A673 (cell line): ENCODE measurements around the gene EIPR1. TPM values are rescaled to one million over a fixed set of nuclear protein-coding genes. Genes with fewer than 3 reads are reported as not detected.

ENCODE experiments used
- BruUV-seq: library from RNA; stranded (reverse); fragments of 400-500 nt; replicated peaks from 2 replicates; lab custom pipeline; 2021; lab: Mats Ljungman, UMichigan
- CTCF ChIA-PET: fragments of 300-600 bp; sonication (Branson Sonifier 250); formaldehyde crosslinking; loops from one replicate; lab custom pipeline; 2022; ENCODE audit warnings: antibody characterized with exemption; lab: Charles Lee
- POLR2A ChIA-PET: fragments of 300-600 bp; sonication (Branson Sonifier 250); formaldehyde crosslinking; loops from one replicate; lab custom pipeline; 2022; ENCODE audit warnings: antibody characterized with exemption; ENCODE audit not compliant: low non-redundant PET; lab: Charles Lee
- DNase-seq: peaks from one replicate; pipeline ENCODE4 v3.0.0-alpha.2; 2015; ENCODE audit warnings: low spot score
- H3K27ac ChIP-seq: fragments of 200-600 bp; sonication (generic); 2 replicates; pipeline ENCODE4 v1.5.1; 2016; ENCODE audit warnings: mixed run types, low read depth, mild to moderate bottlenecking, mixed read lengths, antibody characterized with exemption, low read length; ENCODE audit not compliant: poor library complexity, severe bottlenecking
- H3K27me3 ChIP-seq: fragments of 200-600 bp; sonication (generic); replicated peaks from 2 replicates; pipeline ENCODE4 v1.6.1; 2017; ENCODE audit warnings: mixed run types, low read depth, mild to moderate bottlenecking, mixed read lengths, antibody characterized with exemption, low read length; ENCODE audit not compliant: insufficient read depth, poor library complexity
- H3K36me3 ChIP-seq: fragments of 200-600 bp; sonication (generic); 2 replicates; pipeline ENCODE4 v1.6.1; 2016; ENCODE audit warnings: mixed run types, mild to moderate bottlenecking, mixed read lengths, antibody characterized with exemption, low read length; ENCODE audit not compliant: insufficient read depth, poor library complexity, severe bottlenecking
- H3K4me1 ChIP-seq: fragments of 200-600 bp; sonication (generic); 2 replicates; pipeline ENCODE4 v1.6.1; 2017; ENCODE audit warnings: mixed run types, mild to moderate bottlenecking, mixed read lengths, antibody characterized with exemption, low read length; ENCODE audit not compliant: insufficient read depth, poor library complexity, severe bottlenecking
- H3K4me3 ChIP-seq: fragments of 200-600 bp; sonication (generic); 2 replicates; pipeline ENCODE4 v1.5.1; 2016; ENCODE audit warnings: low read depth, mixed run types, mild to moderate bottlenecking, mixed read lengths, low read length; ENCODE audit not compliant: poor library complexity, severe bottlenecking
- H3K9me3 ChIP-seq: fragments of 200-600 bp; sonication (generic); 2 replicates; pipeline ENCODE4 v1.6.1; 2016; ENCODE audit warnings: mixed run types, low read depth, mild to moderate bottlenecking, mixed read lengths, antibody characterized with exemption, low read length; ENCODE audit not compliant: poor library complexity, severe bottlenecking
- CTCF ChIP-seq: fragments of 300-800, 200-600 bp; sonication (generic); conservative IDR thresholded peaks from 2 replicates; pipeline ENCODE4 v1.5.1; 2017; ENCODE audit warnings: low read depth, mild to moderate bottlenecking, antibody characterized with exemption, low read length, moderate library complexity, mixed read lengths
- EZH2 ChIP-seq: fragments of 200-600 bp; sonication (generic); IDR thresholded peaks from 2 replicates; pipeline ENCODE4 v1.6.1; 2017; ENCODE audit warnings: borderline replicate concordance, low read depth, mild to moderate bottlenecking, mixed read lengths, antibody characterized with exemption, low read length; ENCODE audit not compliant: poor library complexity, severe bottlenecking
- intact Hi-C: fragments of 100-400 bp; cut with micrococcal nuclease; formaldehyde crosslinking; loops from one replicate; pipeline ENCODE4 v1.10.0; 2022; ENCODE audit not compliant: unreplicated experiment
- total RNA-seq: library from RNA; stranded (reverse); gene quantifications from 2 replicates; pipeline ENCODE4 v1.2.3, GENCODE V29; 2021

Gene EIPR1
- total RNA-seq, 1 experiment from 2014 or later, result 37.0 TPM

DNA sequence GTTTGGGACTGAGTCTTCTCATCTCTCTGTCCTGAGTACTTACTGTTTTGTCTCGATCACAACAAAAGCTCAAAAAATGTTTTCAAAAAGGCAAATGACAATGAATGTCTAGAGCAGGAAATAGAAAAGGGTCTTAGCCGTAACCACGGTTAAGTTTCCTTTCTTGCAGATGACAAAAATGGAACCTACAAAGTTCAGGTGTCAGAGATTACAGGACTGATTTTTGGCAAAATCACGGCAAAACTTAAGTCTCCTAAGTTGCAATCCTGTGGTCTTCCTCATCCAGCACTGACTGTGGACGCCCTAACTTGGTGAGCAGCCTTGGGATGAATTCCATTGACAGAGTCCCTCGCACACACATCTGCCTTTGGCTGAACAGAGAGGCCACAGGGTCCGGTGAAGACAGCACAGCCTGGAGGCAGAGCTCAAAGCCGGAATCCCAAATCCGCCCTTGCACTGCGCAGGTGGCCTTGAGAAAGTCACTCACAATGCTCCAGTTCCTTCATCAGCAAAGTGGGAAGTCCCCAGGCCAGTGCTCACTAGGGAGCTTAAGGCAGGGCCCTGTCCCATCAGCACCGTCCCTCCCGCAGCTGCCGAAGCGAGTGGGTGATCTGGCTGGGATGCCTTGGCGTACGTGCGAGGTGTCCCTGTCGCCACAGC, 55.2 kb downstream of the EIPR1 start:
- ChIA-PET POLR2A (no interaction called here), CTCF (no interaction called here)
- H3K27me3 ChIP-seq, result no peaks in the 10 kb centered on the region
- no peaks in the 10 kb centered on the region for H3K36me3 ChIP-seq
- BruUV-seq, result no TSS peak
- no peak overlapping the region for H3K27ac ChIP-seq
- no peaks in the 10 kb centered on the region for H3K9me3 ChIP-seq
- DNase-seq, result no peak
- intact Hi-C loops, result no loop called here
- TF ChIP-seq EZH2, result no peak
- no peak for TF ChIP-seq CTCF
- no peak overlapping the region for H3K4me3 ChIP-seq
- H3K4me1 ChIP-seq, result no peaks in the 10 kb centered on the region

- Histone ChIP-seq H3K9me3 (no peaks in the 10 kb centered on the region), H3K27ac (no peak overlapping the region), H3K36me3 (no peaks in the 10 kb centered on the region), H3K4me3 (no peak overlapping the region), H3K4me1 (no peaks in the 10 kb centered on the region), H3K27me3 (no peaks in the 10 kb centered on the region)
- no TSS peak for BruUV-seq
- TF ChIP-seq EZH2 (no peak), CTCF (no peak)
- intact Hi-C loops, result no loop called here
- no peak for DNase-seq
- ChIA-PET POLR2A (no interaction called here), CTCF (no interaction called here)
These were observed 55.8 kb downstream of the EIPR1 start for GRCh38 chr2:3321825-3322224.

GRCh38 chr2:3320910-3321605, 56.6 kb downstream of the EIPR1 start:
- H3K4me3 ChIP-seq, result no peak overlapping the region
- H3K9me3 ChIP-seq, result no peaks in the 10 kb centered on the region
- TF ChIP-seq EZH2 (no peak), CTCF (no peak)
- CTCF ChIA-PET, result no interaction called here
- no peaks in the 10 kb centered on the region for H3K36me3 ChIP-seq
- no peaks in the 10 kb centered on the region for H3K4me1 ChIP-seq
- H3K27me3 ChIP-seq, result no peaks in the 10 kb centered on the region
- POLR2A ChIA-PET, result no interaction called here
- DNase-seq, result no peak
- no TSS peak for BruUV-seq
- H3K27ac ChIP-seq, result no peak overlapping the region
- intact Hi-C loops, result no loop called here
